Testis (tissue), 3 donors: Measurements from ENCODE around the gene FIGN. TPM values are rescaled to one million over a fixed set of nuclear protein-coding genes. Genes with fewer than 3 reads are reported as not detected.

Experiments
- DNase-seq: peaks from one replicate; pipeline ENCODE4 v3.0.0-alpha.2; 2019
- H3K27ac ChIP-seq, 2 donors: fragments of 200-600 bp; sonication (generic); one replicate each; pipeline ENCODE4 v1.5.1; 2019
- H3K27me3 ChIP-seq: fragments of 200-600 bp; sonication (generic); one replicate; pipeline ENCODE4 v1.5.1; 2019
- H3K36me3 ChIP-seq: fragments of 200-600 bp; sonication (generic); one replicate; pipeline ENCODE4 v1.5.1; 2017; ENCODE audit warnings: low read depth; ENCODE audit errors: missing control alignments
- H3K4me1 ChIP-seq: fragments of 200-600 bp; sonication (generic); one replicate; pipeline ENCODE4 v1.5.1; 2019
- H3K4me3 ChIP-seq, 2 donors: fragments of 200-600 bp; sonication (generic); one replicate each; pipeline ENCODE4 v1.5.1; 2017 to 2019
- H3K9me3 ChIP-seq: fragments of 200-600 bp; sonication (generic); one replicate; pipeline ENCODE4 v1.5.1; 2017
- CTCF ChIP-seq, 3 experiments: fragments of 450-650 bp in 2 of 3; fragments of 200-600 bp in 1 of 3; sonication (generic) in 1 of 3; IDR thresholded peaks; one replicate each; pipeline ENCODE4 v1.5.1; 2016 to 2019; ENCODE audit warnings: antibody characterized with exemption in 3 of 3, mild to moderate bottlenecking in 2 of 3, moderate library complexity in 1 of 3
- POLR2A ChIP-seq: fragments of 450-650 bp; IDR thresholded peaks from one replicate; pipeline ENCODE4 v1.6.1; 2017; ENCODE audit warnings: antibody characterized with exemption, mild to moderate bottlenecking, moderate library complexity
- WGBS, 2 donors: methylation state at CpG; one replicate each; pipeline ENCODE4 v1.1.5; 2018; 5-methylcytosine and 5-hydroxymethylcytosine counted together
- intact Hi-C: fragments of 100-400 bp; cut with DNase I; formaldehyde crosslinking; loops from one replicate; pipeline ENCODE4 v1.15.1; 2023; ENCODE audit warnings: low total_unique reads
- polyA plus RNA-seq: library from polyadenylated mRNA; stranded (reverse); fragments of 350-450 nt; fragmentation: Illumina TruSeq; extraction: RNeasy Lipid Tissue Mini Kit (QIAGEN cat#74804); gene quantifications from one replicate; pipeline ENCODE4 v1.2.3, GENCODE V29; 2014; ENCODE audit warnings: low read depth, low replicate concordance; ENCODE audit not compliant: insufficient read depth
- total RNA-seq, 2 donors: library from RNA; depleted of rRNA; stranded (reverse); fragments of >200 nt; gene quantifications; one replicate each; pipeline ENCODE4 v1.2.3, GENCODE V29; 2016

FIGN gene
- total and polyA plus RNA-seq, 3 donors from 2014 or later, result 3.5 to 3.9 (median 3.6) TPM

- intact Hi-C loops, result no loop called here
- no peak for TF ChIP-seq CTCF (IDR thresholded peaks at IDR 0.05)
- TF ChIP-seq POLR2A, result no peak
- H3K36me3 ChIP-seq, result no peaks in the 10 kb centered on the region
- DNase-seq, result no peak
- 95 to 96% methylated on average over 1 of the region's 1 CpG for WGBS, 2 donors
- no peak overlapping the region for H3K27ac ChIP-seq
- H3K9me3 ChIP-seq, result no peaks in the 10 kb centered on the region
- H3K4me3 ChIP-seq, result no peak overlapping the region
- H3K4me1 ChIP-seq, result no peaks in the 10 kb centered on the region
- no peaks in the 10 kb centered on the region for H3K27me3 ChIP-seq
Measured at GRCh38 chr2:163715668-163716067, 20.1 kb downstream of the FIGN start.

GRCh38 chr2:163715199-163715598 lies 20.6 kb downstream of the FIGN start:
- H3K36me3 ChIP-seq, result no peaks in the 10 kb centered on the region
- DNase-seq, result no peak
- intact Hi-C loops, result no loop called here
- TF ChIP-seq CTCF (IDR thresholded peaks at IDR 0.05), result no peak
- no peak for TF ChIP-seq POLR2A
- no peak overlapping the region for H3K27ac ChIP-seq
- H3K9me3 ChIP-seq, result no peaks in the 10 kb centered on the region
- no peak overlapping the region for H3K4me3 ChIP-seq
- H3K27me3 ChIP-seq, result no peaks in the 10 kb centered on the region
- 90 to 93% methylated on average over 6 to 8 of the region's 8 CpGs for WGBS, 2 donors
- H3K4me1 ChIP-seq, result no peaks in the 10 kb centered on the region

GRCh38 chr2:163713534-163714311 lies 22.1 kb downstream of the FIGN start:
- 74 to 85% methylated on average over 7 of the region's 7 CpGs for WGBS, 2 donors
- Histone ChIP-seq H3K27ac (no peak overlapping the region), H3K4me3 (no peak overlapping the region), H3K27me3 (no peaks in the 10 kb centered on the region), H3K9me3 (no peaks in the 10 kb centered on the region), H3K4me1 (no peaks in the 10 kb centered on the region), H3K36me3 (no peaks in the 10 kb centered on the region)
- TF ChIP-seq CTCF (IDR thresholded peaks at IDR 0.05) (no peak), POLR2A (no peak)
- intact Hi-C loops, result no loop called here
- DNase-seq, result no peak

GRCh38 chr2:163711699-163712098 lies 24.1 kb downstream of the FIGN start:
- no peaks in the 10 kb centered on the region for H3K9me3 ChIP-seq
- H3K4me3 ChIP-seq, result no peak overlapping the region
- no peak for DNase-seq
- 53 to 56% methylated on average over 5 of the region's 5 CpGs for WGBS, 2 donors
- H3K27me3 ChIP-seq, result no peaks in the 10 kb centered on the region
- no peak for TF ChIP-seq CTCF (IDR thresholded peaks at IDR 0.05)
- no peak for TF ChIP-seq POLR2A
- H3K4me1 ChIP-seq, result no peaks in the 10 kb centered on the region
- no peaks in the 10 kb centered on the region for H3K36me3 ChIP-seq
- intact Hi-C loops, result no loop called here
- H3K27ac ChIP-seq, result no peak overlapping the region

GRCh38 chr2:163711258-163711657 lies 24.6 kb downstream of the FIGN start:
- no peak overlapping the region for H3K4me3 ChIP-seq
- TF ChIP-seq POLR2A, result no peak
- no peak for TF ChIP-seq CTCF (IDR thresholded peaks at IDR 0.05)
- no peaks in the 10 kb centered on the region for H3K4me1 ChIP-seq
- no peak for DNase-seq
- 55 to 77% methylated on average over 4 of the region's 4 CpGs for WGBS, 2 donors
- intact Hi-C loops, result no loop called here
- H3K36me3 ChIP-seq, result no peaks in the 10 kb centered on the region
- no peaks in the 10 kb centered on the region for H3K27me3 ChIP-seq
- no peak overlapping the region for H3K27ac ChIP-seq
- no peaks in the 10 kb centered on the region for H3K9me3 ChIP-seq
